K562 treated with DMSO at 1 percent for 24 hours (cell line): ENCODE results near the gene TAF11L9. TPM values are rescaled to one million over a fixed set of nuclear protein-coding genes. Genes with fewer than 3 reads are reported as not detected.

ENCODE experiments used
- total RNA-seq: library from RNA; unstranded; fragments of 300-600 nt; gene quantifications from 2 replicates; pipeline ENCODE4 v1.2.3, GENCODE V29; 2022; ENCODE audit warnings: low read depth; ENCODE audit not compliant: insufficient read depth

The TAF11L9 gene
- total RNA-seq: not detected in 2 replicates

DNA sequence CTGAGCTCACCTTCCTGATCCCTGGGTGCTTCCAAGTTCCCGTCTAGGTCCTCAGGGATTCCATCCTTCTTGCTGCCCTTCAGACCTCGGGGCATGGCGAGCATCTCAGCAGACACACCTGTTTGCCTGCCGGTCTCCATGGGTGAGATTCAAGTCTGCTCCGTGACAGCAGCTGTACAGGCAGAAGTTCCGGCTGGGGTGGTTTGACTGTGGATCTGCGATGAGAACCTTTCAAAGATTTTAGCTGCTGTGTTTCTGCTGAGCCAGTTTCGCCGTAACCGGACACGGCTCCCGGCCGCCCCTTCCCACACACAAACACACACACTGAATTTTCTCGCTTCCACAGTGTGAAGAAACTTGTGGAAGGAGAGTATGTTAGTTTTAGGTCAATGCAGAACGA is at the start of gene TAF11L9:
TAF11L9 (minus strand) TSS at position 140 of the 400 bp plus-strand sequence.

DNA sequence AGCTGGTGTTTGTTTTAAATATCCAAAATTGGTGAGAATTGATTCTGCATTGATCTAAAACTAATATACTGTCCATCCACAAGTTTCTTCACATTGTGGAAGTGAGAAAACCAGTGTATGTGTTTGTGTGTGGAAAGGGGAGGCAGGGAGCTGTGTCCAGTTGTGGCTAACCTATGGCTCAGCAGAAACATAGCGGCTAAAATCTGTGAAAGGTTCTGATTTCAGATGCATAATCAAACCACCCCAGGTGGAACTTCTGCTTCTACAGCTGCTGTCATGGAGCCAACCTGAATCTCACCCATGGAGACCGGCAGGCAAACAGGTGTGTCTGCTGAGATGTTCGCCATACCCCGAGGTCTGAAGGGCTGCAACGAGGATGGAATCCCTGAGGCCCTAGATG is 40.0 kb upstream of the TAF11L9 start, which contains the start of gene TAF11L14:
TAF11L14 (plus strand) TSS at position 301 of the 400 bp plus-strand sequence.

DNA sequence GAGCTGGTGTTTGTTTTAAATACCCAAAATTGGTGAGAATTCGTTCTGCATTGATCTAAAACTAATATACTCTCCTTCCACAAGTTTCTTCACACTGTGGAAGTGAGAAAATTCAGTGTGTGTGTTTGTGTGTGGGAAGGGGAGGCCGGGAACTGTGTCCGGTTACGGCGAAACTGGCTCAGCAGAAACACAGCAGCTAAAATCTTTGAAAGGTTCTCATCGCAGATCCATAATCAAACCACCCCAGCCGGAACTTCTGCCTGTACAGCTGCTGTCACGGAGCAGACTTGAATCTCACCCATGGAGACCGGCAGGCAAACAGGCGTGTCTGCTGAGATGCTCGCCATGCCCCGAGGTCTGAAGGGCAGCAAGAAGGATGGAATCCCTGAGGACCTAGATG is 37.6 kb upstream of the TAF11L9 start, which contains the start of gene TAF11L13:
TAF11L13 (plus strand) TSS at position 301 of the 400 bp plus-strand sequence.

DNA sequence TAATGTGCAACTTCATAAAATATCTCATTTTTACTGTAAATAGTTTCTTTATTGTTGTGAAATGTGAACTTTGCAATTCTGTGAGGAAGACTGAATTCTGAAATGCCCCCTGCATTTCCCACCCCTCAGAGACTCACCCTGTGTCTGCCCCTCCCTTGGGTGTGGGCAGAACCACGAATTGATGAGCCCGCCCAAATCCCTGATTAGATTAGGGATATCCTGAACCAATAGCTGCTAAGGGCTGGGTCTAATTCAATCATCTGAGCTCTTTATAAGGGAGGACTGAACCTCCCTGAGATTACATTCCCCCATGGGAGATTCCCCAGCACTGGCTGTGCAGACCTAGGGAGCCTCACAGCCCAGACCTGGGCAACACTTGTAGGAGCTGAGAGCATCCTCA is 15.9 kb upstream of the TAF11L9 start, which contains the start of gene TAF11L12:
TAF11L12 (plus strand) TSS at position 301 of the 400 bp plus-strand sequence.

DNA sequence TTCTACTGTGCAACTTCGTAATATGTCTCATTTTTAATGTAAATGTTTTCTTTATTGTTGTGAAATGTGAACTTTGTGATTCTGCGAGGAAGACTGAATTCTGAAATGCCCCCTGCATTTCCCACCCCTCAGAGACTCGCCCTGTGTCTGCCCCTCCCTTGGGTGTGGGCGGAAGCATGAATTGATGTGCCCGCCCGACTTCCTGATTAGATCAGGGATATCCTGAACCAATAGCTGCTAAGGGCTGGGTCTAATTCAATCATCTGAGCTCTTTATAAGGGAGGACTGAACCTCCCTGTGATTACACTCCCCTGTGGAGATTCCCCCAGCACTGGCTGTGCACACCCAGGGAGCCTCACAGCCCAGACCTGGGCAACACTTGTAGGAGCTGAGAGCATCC is 9.7 kb upstream of the TAF11L9 start, which contains the start of gene TAF11L11:
TAF11L11 (plus strand) TSS at position 304 of the 400 bp plus-strand sequence.

DNA sequence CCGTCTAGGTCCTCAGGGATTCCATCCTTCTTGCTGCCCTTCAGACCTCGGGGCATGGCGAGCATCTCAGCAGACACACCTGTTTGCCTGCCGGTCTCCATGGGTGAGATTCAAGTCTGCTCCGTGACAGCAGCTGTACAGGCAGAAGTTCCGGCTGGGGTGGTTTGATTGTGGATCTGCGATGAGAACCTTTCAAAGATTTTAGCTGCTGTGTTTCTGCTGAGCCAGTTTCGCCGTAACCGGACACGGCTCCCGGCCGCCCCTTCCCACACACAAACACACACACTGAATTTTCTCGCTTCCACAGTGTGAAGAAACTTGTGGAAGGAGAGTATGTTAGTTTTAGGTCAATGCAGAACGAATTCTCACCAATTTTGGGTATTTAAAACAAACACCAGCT is 3.5 kb upstream of the TAF11L9 start, which contains the start of gene TAF11L10:
TAF11L10 (minus strand) TSS at position 101 of the 400 bp plus-strand sequence.

DNA sequence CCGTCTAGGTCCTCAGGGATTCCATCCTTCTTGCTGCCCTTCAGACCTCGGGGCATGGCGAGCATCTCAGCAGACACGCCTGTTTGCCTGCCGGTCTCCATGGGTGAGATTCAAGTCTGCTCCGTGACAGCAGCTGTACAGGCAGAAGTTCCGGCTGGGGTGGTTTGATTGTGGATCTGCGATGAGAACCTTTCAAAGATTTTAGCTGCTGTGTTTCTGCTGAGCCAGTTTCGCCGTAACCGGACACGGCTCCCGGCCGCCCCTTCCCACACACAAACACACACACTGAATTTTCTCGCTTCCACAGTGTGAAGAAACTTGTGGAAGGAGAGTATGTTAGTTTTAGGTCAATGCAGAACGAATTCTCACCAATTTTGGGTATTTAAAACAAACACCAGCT is 3.3 kb downstream of the TAF11L9 start, which contains the start of gene TAF11L8:
TAF11L8 (minus strand) TSS at position 101 of the 400 bp plus-strand sequence.

DNA sequence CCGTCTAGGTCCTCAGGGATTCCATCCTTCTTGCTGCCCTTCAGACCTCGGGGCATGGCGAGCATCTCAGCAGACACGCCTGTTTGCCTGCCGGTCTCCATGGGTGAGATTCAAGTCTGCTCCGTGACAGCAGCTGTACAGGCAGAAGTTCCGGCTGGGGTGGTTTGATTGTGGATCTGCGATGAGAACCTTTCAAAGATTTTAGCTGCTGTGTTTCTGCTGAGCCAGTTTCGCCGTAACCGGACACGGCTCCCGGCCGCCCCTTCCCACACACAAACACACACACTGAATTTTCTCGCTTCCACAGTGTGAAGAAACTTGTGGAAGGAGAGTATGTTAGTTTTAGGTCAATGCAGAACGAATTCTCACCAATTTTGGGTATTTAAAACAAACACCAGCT is 8.5 kb downstream of the TAF11L9 start, which contains the start of gene TAF11L7:
TAF11L7 (minus strand) TSS at position 101 of the 400 bp plus-strand sequence.

Other genes starting within 250 kb of the TAF11L9 start
- not detected in 2 replicates for gene TAF11L2, start 96.2 kb downstream of the TAF11L9 start, total RNA-seq
- not detected in 2 replicates for gene TAF11L3, start 76.0 kb downstream of the TAF11L9 start, total RNA-seq
- not detected in 2 replicates for gene TAF11L4, start 72.6 kb downstream of the TAF11L9 start, total RNA-seq
- gene TAF11L5, start 69.2 kb downstream of the TAF11L9 start, total RNA-seq: not detected in 2 replicates
- gene TAF11L6, start 65.7 kb downstream of the TAF11L9 start, total RNA-seq: not detected in 2 replicates
- gene TAF11L7, start 8.6 kb downstream of the TAF11L9 start, total RNA-seq: not detected in 2 replicates
- not detected in 2 replicates for gene TAF11L8, start 3.4 kb downstream of the TAF11L9 start, total RNA-seq
- gene TAF11L10, start 3.4 kb upstream of the TAF11L9 start, total RNA-seq: not detected in 2 replicates
- gene TAF11L11, start 9.8 kb upstream of the TAF11L9 start, total RNA-seq: not detected in 2 replicates
- not detected in 2 replicates for gene TAF11L12, start 16.0 kb upstream of the TAF11L9 start, total RNA-seq
- gene TAF11L13, start 37.7 kb upstream of the TAF11L9 start, total RNA-seq: not detected in 2 replicates
- not detected in 2 replicates for gene TAF11L14, start 40.1 kb upstream of the TAF11L9 start, total RNA-seq